NCI-H1048 (cell line): ENCODE results near the gene TANGO6.
"Not testable (repeated sequence)": the region's sequence is repeated elsewhere in the genome, so short reads cannot be mapped to it uniquely, and the experiment has no call there.

Source experiments
- DNase-seq: peaks from one replicate; lab custom pipeline; 2025; lab: John Stamatoyannopoulos, UW

The TANGO6 gene

GRCh38 chr16:69056421-69056820, 213.1 kb downstream of the TANGO6 start:
- DNase-seq = no peak

GRCh38 chr16:69057400-69058378, 214.4 kb downstream of the TANGO6 start:
- DNase-seq = no peak

- not testable (repeated sequence) for DNase-seq
Observed at GRCh38 chr16:69063491-69063890, 220.2 kb downstream of the TANGO6 start.

GRCh38 chr16:69064124-69064763, 220.9 kb downstream of the TANGO6 start:
- no peak for DNase-seq

- no peak for DNase-seq
Observed at GRCh38 chr16:69064764-69065313, 221.5 kb downstream of the TANGO6 start.

GRCh38 chr16:69069504-69069903, 226.2 kb downstream of the TANGO6 start:
- DNase-seq = no peak

- DNase-seq = no peak
Observed at GRCh38 chr16:69071036-69071435, 227.7 kb downstream of the TANGO6 start.

GRCh38 chr16:69072640-69072974, 229.3 kb downstream of the TANGO6 start:
- no peak for DNase-seq

GRCh38 chr16:69073181-69073702, 229.9 kb downstream of the TANGO6 start:
- no peak for DNase-seq

- no peak for DNase-seq
Observed at GRCh38 chr16:69077251-69077650, 233.9 kb downstream of the TANGO6 start.

- DNase-seq = no peak
Observed at GRCh38 chr16:69078073-69078472, 234.7 kb downstream of the TANGO6 start.

- DNase-seq = no peak
Observed at GRCh38 chr16:69079697-69080096, 236.4 kb downstream of the TANGO6 start.

GRCh38 chr16:69083306-69083941, 240.1 kb downstream of the TANGO6 start:
- no peak for DNase-seq

GRCh38 chr16:69084289-69084688, 241.0 kb downstream of the TANGO6 start:
- DNase-seq = no peak

GRCh38 chr16:69085032-69085695, 241.8 kb downstream of the TANGO6 start:
- DNase-seq = no peak

GRCh38 chr16:69087161-69087581, 243.8 kb downstream of the TANGO6 start:
- no peak for DNase-seq

- DNase-seq = no peak
Observed at GRCh38 chr16:69088684-69089083, 245.4 kb downstream of the TANGO6 start.

GRCh38 chr16:69089091-69089910, 246.0 kb downstream of the TANGO6 start:
- no peak for DNase-seq

GRCh38 chr16:69093974-69094373, 250.6 kb downstream of the TANGO6 start:
- no peak for DNase-seq

- DNase-seq = no peak
Observed at GRCh38 chr16:69094501-69094900, 251.2 kb downstream of the TANGO6 start.

GRCh38 chr16:69095193-69095592, 251.9 kb downstream of the TANGO6 start:
- no peak for DNase-seq
